ENCODE measurements around the gene TESK2.

DNA sequence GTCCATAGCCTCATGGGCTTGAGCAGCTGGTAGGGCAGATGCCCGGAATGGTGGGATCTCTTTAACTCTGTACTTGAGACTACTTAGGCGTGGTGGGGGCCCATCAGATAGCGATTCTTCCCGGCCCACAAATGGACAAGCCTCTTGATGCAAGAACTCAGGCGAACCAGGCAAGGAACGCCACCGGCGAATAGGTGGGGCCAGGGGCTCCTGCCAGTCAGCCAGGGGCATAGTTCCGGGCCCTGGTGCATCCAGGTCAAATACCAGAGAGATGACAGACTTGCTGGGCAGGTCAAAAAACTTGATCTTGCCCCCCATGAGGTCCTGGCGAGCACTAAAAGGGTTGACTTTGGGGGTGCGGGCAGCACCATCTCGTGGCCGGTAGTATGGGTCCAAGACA lies 145.9 kb downstream of the TESK2 start:
- TF ChIP-seq, protein P1, sequence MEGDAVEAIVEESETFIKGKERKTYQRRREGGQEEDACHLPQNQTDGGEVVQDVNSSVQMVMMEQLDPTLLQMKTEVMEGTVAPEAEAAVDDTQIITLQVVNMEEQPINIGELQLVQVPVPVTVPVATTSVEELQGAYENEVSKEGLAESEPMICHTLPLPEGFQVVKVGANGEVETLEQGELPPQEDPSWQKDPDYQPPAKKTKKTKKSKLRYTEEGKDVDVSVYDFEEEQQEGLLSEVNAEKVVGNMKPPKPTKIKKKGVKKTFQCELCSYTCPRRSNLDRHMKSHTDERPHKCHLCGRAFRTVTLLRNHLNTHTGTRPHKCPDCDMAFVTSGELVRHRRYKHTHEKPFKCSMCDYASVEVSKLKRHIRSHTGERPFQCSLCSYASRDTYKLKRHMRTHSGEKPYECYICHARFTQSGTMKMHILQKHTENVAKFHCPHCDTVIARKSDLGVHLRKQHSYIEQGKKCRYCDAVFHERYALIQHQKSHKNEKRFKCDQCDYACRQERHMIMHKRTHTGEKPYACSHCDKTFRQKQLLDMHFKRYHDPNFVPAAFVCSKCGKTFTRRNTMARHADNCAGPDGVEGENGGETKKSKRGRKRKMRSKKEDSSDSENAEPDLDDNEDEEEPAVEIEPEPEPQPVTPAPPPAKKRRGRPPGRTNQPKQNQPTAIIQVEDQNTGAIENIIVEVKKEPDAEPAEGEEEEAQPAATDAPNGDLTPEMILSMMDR (IDR thresholded peaks at IDR 0.05), result no peak
- TF ChIP-seq POLR2A (IDR thresholded peaks at IDR 0.05), result no peak

Measured in right lobe of liver (tissue), 4 donors.